Gastroesophageal sphincter (tissue), 3 donors: Measurements from ENCODE around the gene MAN1A2.
"Not testable (repeated sequence)": the region's sequence is repeated elsewhere in the genome, so short reads cannot be mapped to it uniquely, and the experiment has no call there.

Experiments used
- CTCF ChIP-seq, 4 experiments: fragments of 200-600 bp in 2 of 4; fragments of 450-650 bp in 2 of 4; sonication (generic) in 1 of 4; IDR thresholded peaks; one replicate each; pipeline ENCODE4 v1.5.1; 2017 to 2019; ENCODE audit warnings: antibody characterized with exemption in 4 of 4, mild to moderate bottlenecking in 2 of 4, moderate library complexity in 2 of 4
- EP300 ChIP-seq: sonication (generic); formaldehyde crosslinking; IDR thresholded peaks from one replicate; pipeline ENCODE4 v1.6.1; 2017; ENCODE audit warnings: antibody characterized with exemption, mild to moderate bottlenecking
- POLR2A ChIP-seq, 2 donors: fragments of 450-650 bp; IDR thresholded peaks; one replicate each; pipeline ENCODE4 v1.6.1; 2017; ENCODE audit warnings: antibody characterized with exemption in 2 of 2, mild to moderate bottlenecking in 2 of 2, moderate library complexity in 1 of 2
- POLR2AphosphoS5 ChIP-seq: sonication (generic); formaldehyde crosslinking; IDR thresholded peaks from one replicate; pipeline ENCODE4 v1.6.1; 2017; ENCODE audit warnings: antibody characterized with exemption

- TF ChIP-seq CTCF (IDR thresholded peaks at IDR 0.05); EP300; POLR2A (IDR thresholded peaks at IDR 0.05); POLR2AphosphoS5: not testable (repeated sequence)
Measured at GRCh38 chr1:117326035-117326434, 41.2 kb upstream of the MAN1A2 start.
